ENCODE results near the gene PTPRN2.

DNA sequence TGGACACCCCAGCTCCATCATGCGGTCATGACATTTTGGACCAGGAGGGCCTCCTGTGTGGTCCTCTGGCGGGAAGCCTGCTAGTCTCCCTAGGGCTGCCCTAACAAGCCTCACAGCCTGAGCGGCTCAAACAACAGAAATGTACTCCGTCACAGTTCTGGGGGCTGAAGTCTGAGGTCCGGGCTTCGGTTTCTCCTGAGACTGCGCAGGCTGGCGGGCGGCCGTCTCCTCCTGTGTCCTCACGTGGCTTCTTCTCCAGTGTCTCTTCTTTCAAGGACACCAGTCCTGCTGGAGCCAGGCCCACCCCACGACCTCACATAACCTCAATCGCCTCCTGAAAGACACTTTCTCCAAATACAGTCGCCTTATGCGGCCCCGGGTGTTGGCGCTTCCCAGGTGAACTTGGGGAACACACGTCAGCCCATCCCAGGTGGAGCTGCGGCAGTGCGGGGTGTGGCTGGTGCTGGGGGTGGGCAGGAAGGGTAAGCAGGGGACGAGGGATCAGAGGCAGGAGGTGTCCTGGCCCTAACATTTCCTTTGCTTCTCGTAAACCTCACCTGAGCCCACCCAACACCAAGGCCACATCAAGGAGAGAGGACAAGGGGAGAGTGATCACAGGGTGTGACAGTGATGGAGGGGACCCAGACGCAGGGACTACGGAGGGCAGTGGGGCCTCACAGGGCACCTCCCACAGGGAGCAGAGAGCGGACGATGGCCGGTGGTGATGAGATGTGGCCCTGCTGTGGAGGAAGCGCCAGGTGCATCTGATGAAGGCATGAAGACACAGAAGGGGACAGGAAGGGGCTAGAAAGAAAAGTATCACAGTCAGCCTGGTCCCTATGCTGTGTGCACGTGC is 580.6 kb downstream of the PTPRN2 start:
- TF ChIP-seq, protein P1, sequence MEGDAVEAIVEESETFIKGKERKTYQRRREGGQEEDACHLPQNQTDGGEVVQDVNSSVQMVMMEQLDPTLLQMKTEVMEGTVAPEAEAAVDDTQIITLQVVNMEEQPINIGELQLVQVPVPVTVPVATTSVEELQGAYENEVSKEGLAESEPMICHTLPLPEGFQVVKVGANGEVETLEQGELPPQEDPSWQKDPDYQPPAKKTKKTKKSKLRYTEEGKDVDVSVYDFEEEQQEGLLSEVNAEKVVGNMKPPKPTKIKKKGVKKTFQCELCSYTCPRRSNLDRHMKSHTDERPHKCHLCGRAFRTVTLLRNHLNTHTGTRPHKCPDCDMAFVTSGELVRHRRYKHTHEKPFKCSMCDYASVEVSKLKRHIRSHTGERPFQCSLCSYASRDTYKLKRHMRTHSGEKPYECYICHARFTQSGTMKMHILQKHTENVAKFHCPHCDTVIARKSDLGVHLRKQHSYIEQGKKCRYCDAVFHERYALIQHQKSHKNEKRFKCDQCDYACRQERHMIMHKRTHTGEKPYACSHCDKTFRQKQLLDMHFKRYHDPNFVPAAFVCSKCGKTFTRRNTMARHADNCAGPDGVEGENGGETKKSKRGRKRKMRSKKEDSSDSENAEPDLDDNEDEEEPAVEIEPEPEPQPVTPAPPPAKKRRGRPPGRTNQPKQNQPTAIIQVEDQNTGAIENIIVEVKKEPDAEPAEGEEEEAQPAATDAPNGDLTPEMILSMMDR (IDR thresholded peaks at IDR 0.05): no peak
- TF ChIP-seq POLR2AphosphoS5 (IDR thresholded peaks at IDR 0.05): no peak
